Right renal pelvis (tissue), 4 donors: ENCODE data around the gene AFF1. TPM values are rescaled to one million over a fixed set of nuclear protein-coding genes. Genes with fewer than 3 reads are reported as not detected.

Experiments
- DNase-seq, 4 donors: peaks; one replicate each; pipeline ENCODE4 v3.0.0-alpha.2; 2013; ENCODE audit warnings: low read depth in 4 of 4, low spot score in 3 of 4, missing footprints in 1 of 4
- polyA plus RNA-seq, 4 donors: library from polyadenylated mRNA; unstranded; fragments of 120-200 nt; gene quantifications; one replicate each; pipeline ENCODE4 v1.2.1, GENCODE V29; 2013; ENCODE audit not compliant: insufficient read length in 4 of 4

Gene AFF1
- polyA plus RNA-seq, 4 donors: 44.1 to 59.5 (median 50.1) TPM

DNA sequence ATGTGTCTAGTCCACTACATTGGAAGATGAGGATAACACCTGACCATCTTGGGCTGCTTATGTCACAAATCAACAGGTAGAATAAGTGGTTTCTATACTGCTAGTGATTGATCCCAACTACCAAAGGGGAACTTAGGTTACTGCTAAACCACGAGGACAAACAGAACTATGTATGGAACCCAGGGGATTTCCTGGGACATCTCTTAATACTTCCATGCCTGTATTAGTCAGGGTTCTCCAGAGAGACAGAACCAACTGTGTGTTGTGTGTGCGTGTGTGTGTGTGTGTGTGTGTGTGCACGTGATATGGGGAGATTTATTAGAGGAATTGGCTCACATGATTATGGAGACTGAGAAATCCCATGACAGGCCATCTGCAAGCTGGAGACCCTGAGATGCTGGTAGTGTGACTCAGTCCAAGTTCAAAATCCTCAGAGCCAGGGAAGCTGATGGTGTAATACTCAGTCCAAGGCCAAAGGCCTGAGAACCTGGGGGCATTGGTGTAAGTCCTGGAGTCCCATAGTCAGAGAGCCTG is 16.2 kb upstream of the AFF1 start:
- DNase-seq: no peak

GRCh38 chr4:86919561-86920223 is 15.1 kb upstream of the AFF1 start:
- no peak for DNase-seq

DNA sequence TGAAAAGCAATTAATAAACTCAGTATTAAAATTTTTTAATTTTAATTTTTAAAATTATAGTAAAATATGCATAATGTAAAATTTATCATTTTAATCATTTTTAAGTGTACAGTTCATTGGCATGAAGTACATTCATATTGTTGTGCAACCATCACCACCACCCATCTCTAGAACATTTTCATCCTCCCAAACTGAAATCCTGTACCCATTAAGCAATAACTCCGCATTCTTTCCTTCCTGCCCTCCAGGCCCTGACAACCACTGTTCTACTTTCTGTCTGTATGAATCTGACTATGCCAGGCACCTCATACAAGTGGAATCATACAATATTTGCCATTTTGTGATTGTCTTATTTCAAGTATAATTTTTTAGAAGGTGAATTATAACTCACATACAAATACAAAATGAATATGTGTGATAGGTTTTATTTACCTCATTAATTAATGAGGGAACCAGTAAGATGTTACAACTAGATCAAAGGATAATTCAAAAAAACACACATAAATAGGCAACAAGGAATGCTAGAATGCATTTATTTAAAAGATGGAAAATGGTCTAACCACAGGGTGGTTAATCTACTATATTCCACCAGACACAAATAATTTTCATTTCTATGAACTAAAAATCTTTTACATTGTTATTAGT is 13.1 kb upstream of the AFF1 start:
- DNase-seq: no peak

DNA sequence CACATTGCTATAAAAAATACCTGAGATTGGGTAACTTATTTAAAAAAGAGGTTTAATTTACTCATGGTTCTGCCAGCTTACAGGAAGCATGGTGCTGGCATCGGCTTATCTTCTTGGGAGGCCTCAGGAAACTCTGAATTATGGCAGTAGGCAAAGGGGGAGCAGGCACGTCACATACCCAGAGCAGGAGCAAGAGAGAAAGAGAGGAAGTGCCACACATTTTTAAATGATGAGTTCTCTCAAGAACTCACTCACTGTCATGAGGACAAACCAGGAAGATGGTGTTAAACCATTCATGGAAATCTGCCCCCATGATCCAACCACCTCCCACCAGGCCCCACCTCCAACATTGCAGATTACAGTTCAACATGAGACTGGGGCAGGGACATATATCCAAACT is 10.0 kb upstream of the AFF1 start:
- DNase-seq: no peak

GRCh38 chr4:86926435-86927086 is 8.2 kb upstream of the AFF1 start:
- DNase-seq: no peak

- DNase-seq: no peak
Measured at GRCh38 chr4:86927843-86928395, 6.9 kb upstream of the AFF1 start.

GRCh38 chr4:86928400-86929255 is 6.2 kb upstream of the AFF1 start:
- DNase-seq: no peak

DNA sequence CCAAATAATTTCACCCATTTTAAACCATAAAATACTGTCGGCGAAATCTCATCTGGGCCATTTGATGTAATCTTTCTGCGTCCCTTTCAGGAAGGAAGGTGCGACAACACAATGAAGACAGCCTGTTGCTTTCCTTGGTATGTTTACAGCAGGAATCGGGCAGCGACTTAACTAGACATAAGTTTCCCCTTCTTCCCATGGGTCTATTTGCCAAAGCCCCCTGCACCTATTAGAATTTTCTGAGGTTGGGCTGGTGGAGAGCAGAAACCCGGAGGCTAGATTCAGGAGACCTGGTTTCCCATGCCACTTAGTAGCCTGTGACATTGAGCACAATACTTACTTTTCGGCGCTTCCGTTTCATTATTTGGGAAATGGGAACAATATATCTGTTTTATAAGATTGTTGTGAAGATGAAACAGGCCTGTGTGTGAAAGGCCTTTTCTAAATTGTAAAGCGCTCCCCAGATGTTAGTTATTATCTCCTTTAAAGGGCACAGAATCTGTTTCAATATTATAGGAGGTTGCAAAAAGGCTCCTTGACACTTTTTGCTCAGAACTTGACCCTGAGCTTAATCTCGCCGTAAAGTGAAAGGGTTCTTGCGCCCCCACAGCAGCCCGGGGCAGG is 552 bp upstream of the AFF1 start:
- DNase-seq: no peak

DNA sequence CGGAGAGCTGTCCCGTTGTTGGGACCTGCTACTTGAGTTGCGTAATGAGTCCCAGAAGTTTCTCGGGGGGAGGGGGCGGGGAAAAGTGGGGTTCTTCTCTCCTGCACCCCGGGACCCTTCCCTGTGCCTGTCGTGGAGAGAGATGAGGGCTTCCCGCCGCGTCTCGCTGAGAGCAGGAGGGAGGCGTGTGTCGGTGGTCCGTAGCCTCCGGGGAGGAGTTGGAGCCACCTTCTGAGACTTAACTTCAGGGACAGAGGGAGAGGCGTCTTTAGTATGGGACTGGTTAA is 698 bp downstream of the AFF1 start:
- no peak for DNase-seq

DNA sequence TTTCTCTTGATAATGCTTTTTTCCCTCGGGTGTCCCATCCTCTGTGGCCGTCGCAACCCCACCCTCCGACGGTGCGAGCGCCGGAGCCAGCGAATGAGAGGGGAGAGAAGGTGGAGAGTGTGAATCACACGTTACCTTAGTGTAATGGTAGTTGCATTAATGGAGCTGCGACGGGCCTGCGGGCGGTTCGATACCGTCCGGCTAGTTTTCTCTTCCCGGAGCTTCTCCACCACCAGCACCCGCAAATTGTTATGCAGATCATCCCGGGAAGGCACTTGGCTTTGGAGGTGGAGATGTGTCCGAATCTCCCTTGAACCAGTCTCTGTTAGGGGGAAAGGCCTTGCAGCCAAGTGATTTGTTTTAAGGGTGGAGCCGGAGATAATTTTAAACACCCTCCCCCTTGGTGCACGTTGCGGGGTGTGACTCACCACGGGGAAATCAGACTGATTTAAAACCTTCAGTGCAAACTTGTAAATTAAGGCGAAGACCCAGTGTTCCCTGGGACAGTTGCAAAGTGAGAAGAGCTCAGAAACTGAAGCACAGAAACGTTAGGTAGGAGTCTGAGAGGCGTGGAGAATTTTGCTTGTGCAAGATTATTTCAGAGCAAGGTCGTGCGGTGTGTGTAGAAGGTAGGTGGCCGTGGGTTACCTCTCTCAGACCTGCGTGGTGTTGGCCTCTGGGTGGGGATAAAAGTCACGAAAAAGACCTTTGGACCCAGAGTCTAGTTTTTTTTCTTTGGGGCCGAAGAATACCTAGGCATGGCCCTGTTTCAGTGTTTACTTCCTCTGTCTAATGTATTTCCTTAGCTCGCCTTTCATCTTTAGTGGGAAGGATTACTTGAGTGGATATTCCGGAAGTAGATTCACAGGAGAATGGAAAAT is 1.3 kb downstream of the AFF1 start:
- peak in 1 of 4 donors; percentile 20 for DNase-seq

GRCh38 chr4:86938771-86939520 is 4.1 kb downstream of the AFF1 start:
- no peak for DNase-seq

DNA sequence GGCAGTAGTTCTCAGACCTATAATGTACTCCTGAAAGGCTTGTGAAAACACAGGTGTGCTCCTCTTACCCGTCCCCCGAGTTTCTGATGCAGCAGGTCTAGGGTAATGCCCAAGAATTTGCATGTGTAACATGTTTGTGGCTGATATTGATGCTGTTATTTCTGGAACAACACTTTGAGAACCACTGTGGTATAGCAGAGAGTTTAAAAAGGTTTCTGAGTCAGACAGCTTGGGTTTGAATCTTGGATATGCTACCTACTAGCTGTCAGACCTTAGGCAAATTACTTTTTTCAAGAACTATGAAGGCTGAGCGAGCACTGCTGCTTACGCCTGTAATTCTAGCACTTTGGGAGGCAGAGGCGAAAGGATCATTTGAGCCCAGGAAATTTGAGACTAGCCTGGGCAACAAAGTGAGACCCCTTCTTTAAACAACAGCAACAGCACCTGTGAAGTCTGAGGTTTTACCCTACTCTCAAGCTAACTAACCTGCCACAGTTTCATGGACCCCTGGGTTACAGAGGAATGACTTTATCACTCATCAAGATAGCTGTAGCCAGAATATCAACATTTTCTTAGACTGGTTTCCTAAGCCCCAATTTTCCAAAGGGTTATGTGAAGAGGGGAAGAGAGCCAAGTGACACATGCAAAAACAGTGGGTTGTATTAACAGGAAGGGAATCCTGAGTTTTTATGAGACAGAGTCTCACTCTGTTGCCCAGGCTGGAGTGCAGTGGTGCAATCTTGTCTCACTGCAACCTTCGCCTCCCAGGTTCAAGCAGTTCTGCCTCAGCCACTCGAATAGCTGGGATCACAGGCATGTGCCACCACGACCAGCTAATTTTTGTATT is 5.1 kb downstream of the AFF1 start:
- no peak for DNase-seq

DNA sequence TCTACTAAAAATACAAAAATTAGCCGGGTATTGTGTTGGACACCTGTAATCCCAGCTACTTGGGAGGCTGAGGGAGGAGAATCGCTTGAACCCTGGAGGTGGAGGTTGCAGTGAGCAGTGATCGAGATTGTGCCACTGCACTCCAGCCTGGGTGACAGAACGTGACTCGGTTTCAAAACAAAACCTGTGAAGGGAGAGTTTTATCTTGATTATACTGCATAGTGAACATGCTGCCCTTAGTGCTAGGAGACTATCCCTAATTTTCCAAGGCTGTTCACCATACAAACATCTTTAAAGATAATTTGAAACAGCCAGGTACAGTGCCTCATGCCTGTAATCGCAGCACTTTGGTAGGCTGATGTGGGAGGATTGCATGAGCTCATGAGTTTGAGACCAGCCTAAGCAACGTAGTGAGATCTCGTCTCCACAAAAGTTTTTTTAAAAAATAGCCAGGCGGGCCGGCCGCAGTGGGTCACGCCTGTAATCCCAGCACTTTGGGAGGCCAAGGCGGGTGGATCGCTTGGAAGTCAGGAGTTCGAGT is 6.2 kb downstream of the AFF1 start:
- DNase-seq: no peak

GRCh38 chr4:86942185-86942666 is 7.4 kb downstream of the AFF1 start:
- DNase-seq: no peak

GRCh38 chr4:86944964-86945781 is 10.4 kb downstream of the AFF1 start:
- DNase-seq: no peak

GRCh38 chr4:86946868-86947500 is 12.2 kb downstream of the AFF1 start:
- no peak for DNase-seq
